Esophagus (tissue), 2 donors: ENCODE data around the gene DCC. TPM values are rescaled to one million over a fixed set of nuclear protein-coding genes. Genes with fewer than 3 reads are reported as not detected.

Experiments used
- H3K27ac ChIP-seq, 2 donors: one replicate each; pipeline ENCODE4 v1.5.1; 2013; ENCODE audit warnings: low read depth in 2 of 2, mild to moderate bottlenecking in 2 of 2, inconsistent platforms in 1 of 2, low read length in 1 of 2, moderate library complexity in 1 of 2
- H3K27me3 ChIP-seq, 2 donors: one replicate each; pipeline ENCODE4 v1.6.1; 2013; ENCODE audit warnings: low read length in 2 of 2, control low read depth in 1 of 2, mild to moderate bottlenecking in 1 of 2; ENCODE audit not compliant: insufficient read depth in 2 of 2, control insufficient read depth in 1 of 2
- H3K36me3 ChIP-seq, 2 donors: one replicate each; pipeline ENCODE4 v1.6.1; 2013; ENCODE audit warnings: low read length in 1 of 2; ENCODE audit not compliant: control insufficient read depth in 2 of 2, insufficient read depth in 2 of 2
- H3K4me1 ChIP-seq, 2 donors: one replicate each; pipeline ENCODE4 v1.6.1; 2013; ENCODE audit warnings: low read length in 1 of 2; ENCODE audit not compliant: control insufficient read depth in 2 of 2, insufficient read depth in 2 of 2
- H3K4me3 ChIP-seq, 2 donors: one replicate each; pipeline ENCODE4 v1.5.1; 2013; ENCODE audit warnings: low read length in 2 of 2, mild to moderate bottlenecking in 2 of 2, low read depth in 1 of 2, moderate library complexity in 1 of 2
- H3K9me3 ChIP-seq, 2 donors: one replicate each; pipeline ENCODE4 v1.6.1; 2013; ENCODE audit warnings: mild to moderate bottlenecking in 2 of 2, low read depth in 1 of 2, low read length in 1 of 2, moderate library complexity in 1 of 2; ENCODE audit not compliant: control insufficient read depth in 2 of 2, insufficient read depth in 1 of 2
- WGBS, 2 donors: extraction: QIAGEN DNeasy Blood & Tissue Kit; methylation state at CpG; one replicate each; pipeline ENCODE4 v1.1.7; 2013; 5-methylcytosine and 5-hydroxymethylcytosine counted together
- polyA plus RNA-seq, 2 donors: library from polyadenylated mRNA; stranded (reverse); fragments of 200-250 nt; gene quantifications; one replicate each; pipeline ENCODE4 v1.2.3, GENCODE V29; 2013
- donor health status: healthy with polysubstance abuse.
- donor health status: Bipolar disorder and iron deficiency.

Gene DCC
- polyA plus RNA-seq, 2 donors = not detected

DNA sequence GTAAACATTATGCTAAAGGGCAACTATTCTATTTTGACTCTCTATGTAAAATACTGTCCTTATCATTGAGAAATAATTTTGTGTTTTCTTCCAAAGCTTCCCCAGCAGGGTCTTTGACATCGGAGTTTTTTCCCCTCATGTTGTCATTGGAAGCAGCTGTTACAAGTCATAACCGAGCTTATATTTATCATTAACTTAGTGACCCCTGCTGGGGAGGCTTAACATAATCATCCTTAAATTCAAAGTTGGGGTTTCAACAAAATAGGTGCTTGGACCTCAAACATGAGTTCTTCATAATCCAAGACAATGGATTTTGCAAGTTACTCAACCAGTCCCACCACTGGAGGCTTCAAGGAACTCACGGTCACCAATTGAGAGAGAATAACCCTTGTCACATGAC is 330.9 kb downstream of the DCC start:
- WGBS, 2 donors = 11 to 12% methylated on average over 3 of the region's 3 CpGs
- Histone ChIP-seq H3K36me3 (no peaks in the 10 kb centered on the region), H3K27ac (no peak overlapping the region), H3K4me3 (no peak overlapping the region), H3K9me3 (no peaks in the 10 kb centered on the region), H3K27me3 (no peaks in the 10 kb centered on the region), H3K4me1 (no peaks in the 10 kb centered on the region)

DNA sequence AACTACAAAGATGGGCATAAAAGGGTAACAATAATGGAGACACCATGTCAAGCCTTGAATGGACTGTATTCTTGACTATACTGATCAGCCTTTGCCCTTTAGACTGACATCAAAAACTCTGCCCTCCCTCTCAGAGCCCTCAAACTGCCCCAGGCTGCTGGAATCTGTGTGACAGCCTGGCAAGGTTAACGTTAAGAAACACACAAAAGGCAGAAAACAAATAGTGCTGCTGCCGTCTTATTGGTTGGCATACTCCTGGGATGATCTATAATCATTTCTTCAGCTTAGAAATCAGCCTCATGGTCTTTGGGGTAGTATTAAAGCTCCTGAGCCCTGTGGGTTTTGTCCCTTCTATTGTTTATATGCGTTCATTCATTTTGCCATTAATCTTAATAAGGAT is 338.0 kb downstream of the DCC start:
- Histone ChIP-seq H3K4me1 (no peaks in the 10 kb centered on the region), H3K36me3 (no peaks in the 10 kb centered on the region), H3K27me3 (no peaks in the 10 kb centered on the region), H3K27ac (no peak overlapping the region), H3K9me3 (no peaks in the 10 kb centered on the region), H3K4me3 (no peak overlapping the region)
- 36 to 38% methylated on average over 3 of the region's 3 CpGs for WGBS, 2 donors

DNA sequence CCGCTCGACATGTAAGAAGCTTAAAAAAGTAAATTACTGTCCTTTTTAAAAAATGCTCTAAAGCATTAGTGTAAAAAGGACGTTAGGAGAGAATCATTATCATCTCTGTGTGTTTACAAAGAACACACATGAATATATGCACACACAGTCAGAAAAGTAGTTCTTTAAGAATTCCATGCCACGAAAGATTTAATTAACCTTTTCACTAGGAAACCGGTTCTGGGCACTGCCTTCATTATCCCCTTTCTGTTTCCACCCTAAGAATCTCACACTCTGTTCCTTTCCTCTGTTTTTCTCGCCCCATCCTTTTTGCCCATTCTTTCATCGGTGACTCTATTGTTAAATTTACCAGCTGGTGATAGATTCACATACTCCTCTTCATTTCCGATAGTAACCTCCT is 338.6 kb downstream of the DCC start:
- H3K4me1 ChIP-seq = no peaks in the 10 kb centered on the region
- H3K27me3 ChIP-seq = no peaks in the 10 kb centered on the region
- H3K4me3 ChIP-seq = no peak overlapping the region
- no peaks in the 10 kb centered on the region for H3K36me3 ChIP-seq
- H3K27ac ChIP-seq = no peak overlapping the region
- WGBS, 2 donors = 46 to 54% methylated on average over 8 of the region's 8 CpGs
- no peaks in the 10 kb centered on the region for H3K9me3 ChIP-seq

DNA sequence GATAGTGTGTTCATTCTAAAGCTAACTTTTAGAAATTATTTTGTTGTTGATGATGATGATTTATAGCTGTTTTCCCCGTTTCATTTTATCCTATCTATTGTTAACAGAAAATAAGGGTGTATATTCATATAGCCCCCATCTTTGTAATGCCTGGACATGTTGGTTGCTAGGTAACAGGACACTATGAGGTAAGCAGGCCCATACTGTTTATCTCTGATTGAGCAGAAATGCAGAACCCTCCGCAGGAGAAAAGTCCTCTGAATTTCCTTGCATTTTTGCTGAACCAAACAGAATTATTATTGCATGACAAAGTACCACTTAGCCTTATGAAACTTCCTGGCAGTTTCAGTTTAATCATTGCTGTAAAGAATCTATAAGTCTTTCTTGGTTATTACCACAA is 339.4 kb downstream of the DCC start:
- Histone ChIP-seq H3K4me3 (no peak overlapping the region), H3K9me3 (no peaks in the 10 kb centered on the region), H3K27me3 (no peaks in the 10 kb centered on the region), H3K27ac (no peak overlapping the region), H3K4me1 (no peaks in the 10 kb centered on the region), H3K36me3 (no peaks in the 10 kb centered on the region)
- 25 to 41% methylated on average over 2 of the region's 2 CpGs for WGBS, 2 donors

DNA sequence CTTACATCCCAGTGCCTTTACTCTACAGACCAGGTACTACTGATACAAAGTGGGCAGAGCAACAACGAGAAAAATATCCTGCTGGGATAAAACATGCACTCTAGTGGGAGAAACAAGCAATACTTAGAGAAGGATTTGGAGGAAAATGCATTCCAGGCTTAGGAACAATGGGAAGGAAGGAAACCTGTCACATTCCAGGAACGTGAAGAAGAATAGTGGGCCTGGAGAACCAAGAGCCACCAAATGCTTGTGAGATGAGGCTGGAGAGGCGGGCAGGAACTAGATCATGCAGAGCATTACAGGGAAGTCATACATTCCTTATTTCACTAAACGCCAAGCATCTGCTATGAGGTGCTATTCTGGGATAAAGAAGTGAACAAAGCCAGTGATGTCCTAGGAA is 342.3 kb downstream of the DCC start:
- Histone ChIP-seq H3K9me3 (no peaks in the 10 kb centered on the region), H3K4me1 (no peaks in the 10 kb centered on the region), H3K27ac (no peak overlapping the region), H3K4me3 (no peak overlapping the region), H3K27me3 (no peaks in the 10 kb centered on the region), H3K36me3 (no peaks in the 10 kb centered on the region)
- WGBS, 2 donors = 40 to 52% methylated on average over 4 of the region's 4 CpGs

DNA sequence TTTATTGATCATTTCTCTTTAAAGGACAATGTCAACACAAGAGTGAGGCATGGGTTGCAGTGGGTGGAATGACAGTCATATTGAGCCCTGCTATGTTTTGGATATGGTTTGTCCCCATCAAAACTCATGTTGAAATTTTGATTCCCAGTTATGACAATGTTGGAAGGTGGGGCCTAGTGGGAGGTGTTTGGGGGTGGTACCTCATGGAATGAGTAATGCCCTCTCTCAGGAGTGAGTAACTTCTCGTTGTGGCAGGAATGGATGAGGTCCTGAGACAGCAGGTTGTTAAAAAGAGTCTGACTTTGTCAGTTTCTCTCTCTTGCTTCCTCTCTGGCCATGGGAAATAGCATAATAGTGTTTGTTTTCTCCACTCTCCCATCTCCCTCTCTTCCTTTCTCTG is 345.3 kb downstream of the DCC start:
- Histone ChIP-seq H3K27ac (no peak overlapping the region), H3K9me3 (no peaks in the 10 kb centered on the region), H3K4me3 (no peak overlapping the region), H3K36me3 (no peaks in the 10 kb centered on the region), H3K27me3 (no peaks in the 10 kb centered on the region), H3K4me1 (no peaks in the 10 kb centered on the region)
- 51 to 57% methylated on average over 1 of the region's 1 CpG for WGBS, 2 donors

DNA sequence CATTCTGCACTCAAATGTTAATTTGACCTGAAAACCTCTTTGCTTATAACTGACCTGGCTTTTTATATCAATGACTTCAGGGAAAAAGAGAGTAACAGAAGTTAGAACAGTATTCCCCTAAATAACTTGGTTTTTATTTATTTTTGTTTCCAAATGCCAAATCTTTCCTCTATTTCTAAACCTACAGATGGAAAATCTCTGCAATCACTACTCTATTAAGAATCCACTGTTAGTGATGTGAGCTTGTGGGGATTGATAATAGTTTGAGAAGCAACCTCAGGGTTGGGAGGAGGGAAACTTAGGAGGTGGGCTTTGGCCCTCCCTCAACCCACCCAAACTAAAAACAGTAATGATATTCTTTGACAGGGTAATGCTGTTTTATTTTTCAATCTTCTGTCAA is 351.8 kb downstream of the DCC start:
- no peak overlapping the region for H3K27ac ChIP-seq
- no peak overlapping the region for H3K4me3 ChIP-seq
- no peaks in the 10 kb centered on the region for H3K4me1 ChIP-seq
- H3K27me3 ChIP-seq = no peaks in the 10 kb centered on the region
- H3K9me3 ChIP-seq = no peaks in the 10 kb centered on the region
- no peaks in the 10 kb centered on the region for H3K36me3 ChIP-seq

DNA sequence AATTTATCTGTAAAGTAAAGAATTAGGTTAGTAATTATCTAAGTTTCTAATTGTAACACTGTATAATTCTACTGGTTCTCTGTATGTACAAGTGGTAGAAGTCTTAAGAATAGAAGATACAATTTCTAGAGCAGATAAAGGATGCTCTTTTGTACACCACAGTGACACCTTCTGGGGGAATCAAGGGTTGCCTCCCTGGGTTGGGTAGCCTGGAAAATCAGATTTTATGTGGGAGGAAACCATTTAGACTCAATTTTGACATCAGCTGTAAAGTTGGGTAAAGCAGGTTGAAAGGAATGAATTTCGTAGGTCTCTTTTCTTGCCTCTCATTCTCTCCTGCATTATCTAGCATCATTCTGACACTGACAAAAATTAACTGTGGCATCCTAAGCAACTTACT is 354.8 kb downstream of the DCC start:
- Histone ChIP-seq H3K27me3 (no peaks in the 10 kb centered on the region), H3K27ac (no peak overlapping the region), H3K36me3 (no peaks in the 10 kb centered on the region), H3K4me3 (no peak overlapping the region), H3K9me3 (no peaks in the 10 kb centered on the region), H3K4me1 (no peaks in the 10 kb centered on the region)
- WGBS, 2 donors = 81 to 92% methylated on average over 1 of the region's 1 CpG

DNA sequence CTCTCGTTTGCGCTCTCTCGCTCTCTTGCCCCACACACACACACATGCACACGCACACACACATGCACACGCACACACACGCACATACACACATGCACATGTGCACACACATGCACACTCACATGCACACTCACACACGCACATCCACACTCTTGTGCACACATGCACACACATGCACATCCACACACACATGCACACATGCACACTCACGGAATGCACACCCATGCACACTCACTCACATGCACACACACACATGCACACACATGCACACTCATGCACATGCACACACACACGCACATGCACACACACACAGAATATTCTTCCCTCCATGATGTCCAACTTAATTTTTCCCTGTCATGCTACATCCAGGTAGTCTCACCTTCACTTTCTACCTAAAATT is 360.1 kb downstream of the DCC start:
- no peaks in the 10 kb centered on the region for H3K4me1 ChIP-seq
- peaks cover 0 to 3% of the 10 kb centered on the region in 2 donors for H3K9me3 ChIP-seq
- no peak overlapping the region for H3K27ac ChIP-seq
- no peaks in the 10 kb centered on the region for H3K36me3 ChIP-seq
- H3K4me3 ChIP-seq = no peak overlapping the region
- H3K27me3 ChIP-seq = no peaks in the 10 kb centered on the region
- WGBS, 2 donors = 83 to 91% methylated on average over 9 of the region's 9 CpGs

DNA sequence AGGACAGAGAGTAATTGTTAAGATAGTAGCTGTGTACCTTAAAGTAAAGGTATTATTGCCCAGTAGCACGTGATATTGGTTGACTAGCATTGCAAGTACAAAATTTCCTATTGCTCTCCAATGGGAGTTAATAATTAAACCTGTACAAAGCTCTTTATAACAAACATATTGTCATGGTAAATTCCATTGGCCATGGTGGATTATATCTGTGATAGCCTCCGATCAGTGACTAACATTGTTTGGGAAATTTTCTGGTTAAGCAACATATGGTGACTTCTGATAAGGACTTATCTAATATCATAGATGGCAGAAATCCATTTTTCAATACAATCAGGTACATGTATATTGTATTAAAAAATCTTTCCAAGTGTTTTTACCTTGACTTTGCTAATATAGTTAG is 360.8 kb downstream of the DCC start:
- WGBS, 2 donors = 44 to 51% methylated on average over 2 of the region's 2 CpGs
- Histone ChIP-seq H3K27ac (no peak overlapping the region), H3K9me3 (peaks cover 0 to 3% of the 10 kb centered on the region in 2 donors), H3K36me3 (no peaks in the 10 kb centered on the region), H3K27me3 (no peaks in the 10 kb centered on the region), H3K4me1 (no peaks in the 10 kb centered on the region), H3K4me3 (no peak overlapping the region)
